NK-92 (cell line): ENCODE data around the gene ANAPC2.

Experiments used
- DNase-seq: peaks from one replicate; lab custom pipeline; 2025; ENCODE audit not compliant: unreplicated experiment; lab: John Stamatoyannopoulos, UW

The ANAPC2 gene

GRCh38 chr9:137194909-137195308, 6.5 kb upstream of the ANAPC2 start:
- DNase-seq, result no peak

GRCh38 chr9:137194388-137194787, 6.0 kb upstream of the ANAPC2 start:
- DNase-seq, result no peak

GRCh38 chr9:137193771-137194170, 5.4 kb upstream of the ANAPC2 start:
- no peak for DNase-seq

- DNase-seq, result no peak
These were observed 4.5 kb upstream of the ANAPC2 start for GRCh38 chr9:137192859-137193258.

- DNase-seq, result no peak
These were observed 4.1 kb upstream of the ANAPC2 start for GRCh38 chr9:137192448-137192780.

- DNase-seq, result no peak
These were observed 3.5 kb upstream of the ANAPC2 start for GRCh38 chr9:137191691-137192447.

GRCh38 chr9:137191245-137191644, 2.9 kb upstream of the ANAPC2 start:
- no peak for DNase-seq

- DNase-seq, result no peak
These were observed 2.0 kb upstream of the ANAPC2 start for GRCh38 chr9:137190315-137190856.

- no peak for DNase-seq
These were observed 1.2 kb upstream of the ANAPC2 start for GRCh38 chr9:137189297-137190295.

GRCh38 chr9:137188086-137188489, 272 bp downstream of the ANAPC2 start:
- DNase-seq, result no peak

- DNase-seq, result no peak
These were observed 974 bp downstream of the ANAPC2 start for GRCh38 chr9:137187386-137187785.

- DNase-seq, result no peak
These were observed 2.0 kb downstream of the ANAPC2 start for GRCh38 chr9:137186385-137186784.

GRCh38 chr9:137185921-137186320, 2.4 kb downstream of the ANAPC2 start:
- no peak for DNase-seq

- no peak for DNase-seq
These were observed 3.3 kb downstream of the ANAPC2 start for GRCh38 chr9:137184881-137185660.

GRCh38 chr9:137183980-137184595, 4.3 kb downstream of the ANAPC2 start:
- DNase-seq, result no peak

- DNase-seq, result no peak
These were observed 5.5 kb downstream of the ANAPC2 start for GRCh38 chr9:137182836-137183235.

- DNase-seq, result no peak
These were observed 6.7 kb downstream of the ANAPC2 start for GRCh38 chr9:137181680-137182079.

- no peak for DNase-seq
These were observed 7.9 kb downstream of the ANAPC2 start for GRCh38 chr9:137180491-137180890.

- DNase-seq, result no peak
These were observed 8.6 kb downstream of the ANAPC2 start for GRCh38 chr9:137179761-137180160.

- no peak for DNase-seq
These were observed 9.3 kb downstream of the ANAPC2 start for GRCh38 chr9:137178939-137179630.
